Measurements from ENCODE around the gene PPM1E.

GRCh38 chr17:58902322-58902721 lies 146.7 kb downstream of the PPM1E start:
- TF ChIP-seq CTCF (IDR thresholded peaks at IDR 0.05; ENCODE audit: low read depth, low read length, poor library complexity, severe bottlenecking), result no peak
- TF ChIP-seq EZH2phosphoT487 (IDR thresholded peaks at IDR 0.05; ENCODE audit: borderline replicate concordance, low read length), result no peak

Data from DOHH2 (cell line).